Loucy (cell line): Measurements from ENCODE around the gene ARHGEF10L.
A peak's percentile ranks its signal among the peaks of the same experiment; 100 is the strongest.

ENCODE experiments used
- H2AFZ ChIP-seq: fragments of 200-600 bp; sonication (generic); 2 replicates; pipeline ENCODE4 v1.6.0; 2016; ENCODE audit warnings: antibody characterized with exemption, mild to moderate bottlenecking, low read length, moderate library complexity
- H3F3A ChIP-seq: fragments of 200-600 bp; 2 replicates; pipeline ENCODE4 v1.6.0; 2016; ENCODE audit warnings: antibody characterized with exemption, low read depth, mild to moderate bottlenecking
- H3K27me3 ChIP-seq: fragments of 200-600 bp; sonication (generic); 2 replicates; pipeline ENCODE4 v1.6.1; 2014; ENCODE audit warnings: low read length, mild to moderate bottlenecking; ENCODE audit not compliant: insufficient read depth, poor library complexity, severe bottlenecking
- H3K36me3 ChIP-seq: fragments of 200-600 bp; sonication (generic); 2 replicates; pipeline ENCODE4 v1.6.1; 2016; ENCODE audit warnings: low read length; ENCODE audit not compliant: insufficient read depth
- H3K4me1 ChIP-seq: fragments of 200-600 bp; sonication (generic); 2 replicates; pipeline ENCODE4 v1.5.1; 2014; ENCODE audit warnings: low read length, mild to moderate bottlenecking; ENCODE audit not compliant: insufficient read depth, poor library complexity, severe bottlenecking
- H3K4me2 ChIP-seq: fragments of 200-600 bp; sonication (generic); 2 replicates; pipeline ENCODE4 v1.6.0; 2014; ENCODE audit warnings: antibody characterized with exemption, low read length, low read depth, mild to moderate bottlenecking; ENCODE audit not compliant: poor library complexity, severe bottlenecking
- H3K4me3 ChIP-seq: fragments of 200-600 bp; sonication (generic); 2 replicates; pipeline ENCODE4 v1.5.1; 2014; ENCODE audit warnings: low read length, mild to moderate bottlenecking, mixed read lengths; ENCODE audit not compliant: poor library complexity, severe bottlenecking
- H3K79me2 ChIP-seq: fragments of 200-600 bp; sonication (generic); 2 replicates; pipeline ENCODE4 v1.6.1; 2014; ENCODE audit warnings: low read length; ENCODE audit not compliant: insufficient read depth
- H3K9ac ChIP-seq: fragments of 200-600 bp; sonication (generic); 2 replicates; pipeline ENCODE4 v1.6.0; 2014; ENCODE audit warnings: mild to moderate bottlenecking, low read depth, low read length, moderate library complexity; ENCODE audit not compliant: poor library complexity, severe bottlenecking
- H3K9me2 ChIP-seq: fragments of 200-600 bp; sonication (generic); replicated peaks from 2 replicates; pipeline ENCODE4 v1.6.1; 2016; ENCODE audit warnings: low read depth, low read length, mixed read lengths
- H3K9me3 ChIP-seq: fragments of 200-600 bp; sonication (generic); 2 replicates; pipeline ENCODE4 v1.6.1; 2014; ENCODE audit warnings: mild to moderate bottlenecking, antibody characterized with exemption, low read length, low read depth; ENCODE audit not compliant: insufficient read depth
- H4K20me1 ChIP-seq: fragments of 200-600 bp; sonication (generic); 2 replicates; pipeline ENCODE4 v1.6.0; 2014; ENCODE audit warnings: antibody characterized with exemption, low read length, mild to moderate bottlenecking; ENCODE audit not compliant: insufficient read depth, poor library complexity, severe bottlenecking
- EZH2phosphoT487 ChIP-seq: fragments of 200-600 bp; IDR thresholded peaks from 2 replicates; pipeline ENCODE4 v1.6.1; 2018; ENCODE audit warnings: antibody characterized with exemption, mild to moderate bottlenecking, moderate library complexity, borderline replicate concordance
- TF ChIP-seq, protein P1 (sequence below): fragments of 200-600 bp; sonication (generic); conservative IDR thresholded peaks from 2 replicates; pipeline ENCODE4 v1.5.1; 2014; ENCODE audit warnings: mild to moderate bottlenecking, antibody characterized with exemption, low read length

The ARHGEF10L gene

DNA sequence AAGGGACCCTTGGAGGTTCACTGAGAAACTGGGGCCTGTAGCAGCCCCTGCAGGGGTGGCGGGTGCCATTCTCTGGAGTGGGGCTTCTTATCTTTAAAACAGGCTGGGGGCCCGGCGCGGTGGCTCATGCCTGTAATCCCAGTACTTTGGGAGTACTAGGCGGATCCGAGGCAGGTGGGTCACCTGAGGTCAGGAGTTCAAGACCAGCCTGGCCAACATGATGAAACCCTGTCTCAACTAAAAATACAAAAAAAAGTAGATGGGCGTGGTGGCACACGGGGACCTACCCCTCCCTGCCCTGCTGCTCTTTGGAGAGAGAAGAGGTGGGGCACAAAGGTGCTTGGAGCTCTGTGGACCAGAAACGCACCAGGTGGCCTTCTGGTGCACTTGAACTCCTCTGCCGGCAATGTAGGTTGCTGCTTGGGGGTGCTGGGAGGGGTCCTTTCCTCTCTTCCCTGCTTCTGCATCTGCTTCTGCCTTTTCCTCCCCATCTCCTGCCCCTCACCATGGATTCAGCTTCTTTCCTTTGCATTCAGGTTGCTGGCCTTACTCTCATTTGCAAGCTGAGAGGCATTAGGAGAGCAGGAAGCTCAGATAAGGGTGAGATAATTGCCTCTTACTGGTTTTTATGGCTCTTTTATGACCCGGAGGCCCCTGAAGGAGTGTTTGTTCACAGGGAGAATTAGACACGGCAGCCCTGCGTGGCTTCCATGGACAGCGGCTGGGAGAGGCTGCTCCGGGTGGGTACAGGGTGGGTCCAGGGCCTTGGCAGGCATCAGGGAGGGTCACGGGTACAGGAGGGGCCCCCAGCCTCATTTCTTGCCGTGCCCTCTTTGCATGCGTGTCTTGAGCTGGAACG, 57.4 kb downstream of the ARHGEF10L start:
- H3K4me3 ChIP-seq = peak overlapping the region; percentile 39
- no peaks in the 10 kb centered on the region for H3K9me3 ChIP-seq
- H3K9me2 ChIP-seq = no peaks in the 10 kb centered on the region
- no peaks in the 10 kb centered on the region for H3F3A ChIP-seq
- H3K27me3 ChIP-seq = no peaks in the 10 kb centered on the region
- H3K79me2 ChIP-seq = no peaks in the 10 kb centered on the region
- peaks cover 60% of the 10 kb centered on the region for H3K4me1 ChIP-seq
- no peaks in the 10 kb centered on the region for H3K36me3 ChIP-seq
- H3K4me2 ChIP-seq = peak overlapping the region; percentile 54
- H2AFZ ChIP-seq = no peak overlapping the region; the same call in 1 of the 2 replicates
- H3K9ac ChIP-seq = peak overlapping the region; percentile 49
- TF ChIP-seq EZH2phosphoT487 = no peak
- TF ChIP-seq, protein P1, sequence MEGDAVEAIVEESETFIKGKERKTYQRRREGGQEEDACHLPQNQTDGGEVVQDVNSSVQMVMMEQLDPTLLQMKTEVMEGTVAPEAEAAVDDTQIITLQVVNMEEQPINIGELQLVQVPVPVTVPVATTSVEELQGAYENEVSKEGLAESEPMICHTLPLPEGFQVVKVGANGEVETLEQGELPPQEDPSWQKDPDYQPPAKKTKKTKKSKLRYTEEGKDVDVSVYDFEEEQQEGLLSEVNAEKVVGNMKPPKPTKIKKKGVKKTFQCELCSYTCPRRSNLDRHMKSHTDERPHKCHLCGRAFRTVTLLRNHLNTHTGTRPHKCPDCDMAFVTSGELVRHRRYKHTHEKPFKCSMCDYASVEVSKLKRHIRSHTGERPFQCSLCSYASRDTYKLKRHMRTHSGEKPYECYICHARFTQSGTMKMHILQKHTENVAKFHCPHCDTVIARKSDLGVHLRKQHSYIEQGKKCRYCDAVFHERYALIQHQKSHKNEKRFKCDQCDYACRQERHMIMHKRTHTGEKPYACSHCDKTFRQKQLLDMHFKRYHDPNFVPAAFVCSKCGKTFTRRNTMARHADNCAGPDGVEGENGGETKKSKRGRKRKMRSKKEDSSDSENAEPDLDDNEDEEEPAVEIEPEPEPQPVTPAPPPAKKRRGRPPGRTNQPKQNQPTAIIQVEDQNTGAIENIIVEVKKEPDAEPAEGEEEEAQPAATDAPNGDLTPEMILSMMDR = no peak
- H4K20me1 ChIP-seq = no peaks in the 10 kb centered on the region

- Histone ChIP-seq H3K4me1 (peaks cover 55% of the 10 kb centered on the region), H3K27me3 (no peaks in the 10 kb centered on the region), H3K4me3 (peak overlapping the region; percentile 39), H3K9me2 (no peaks in the 10 kb centered on the region), H2AFZ (no peak overlapping the region; the same call in 1 of the 2 replicates), H3K4me2 (peak overlapping the region; percentile 54), H3F3A (no peaks in the 10 kb centered on the region), H4K20me1 (no peaks in the 10 kb centered on the region), H3K36me3 (no peaks in the 10 kb centered on the region), H3K9ac (peak overlapping the region; percentile 49), H3K79me2 (no peaks in the 10 kb centered on the region), H3K9me3 (no peaks in the 10 kb centered on the region)
- TF ChIP-seq EZH2phosphoT487 = no peak
- TF ChIP-seq, protein P1 = no peak
Observed at GRCh38 chr1:17597651-17598050, 58.2 kb downstream of the ARHGEF10L start.

DNA sequence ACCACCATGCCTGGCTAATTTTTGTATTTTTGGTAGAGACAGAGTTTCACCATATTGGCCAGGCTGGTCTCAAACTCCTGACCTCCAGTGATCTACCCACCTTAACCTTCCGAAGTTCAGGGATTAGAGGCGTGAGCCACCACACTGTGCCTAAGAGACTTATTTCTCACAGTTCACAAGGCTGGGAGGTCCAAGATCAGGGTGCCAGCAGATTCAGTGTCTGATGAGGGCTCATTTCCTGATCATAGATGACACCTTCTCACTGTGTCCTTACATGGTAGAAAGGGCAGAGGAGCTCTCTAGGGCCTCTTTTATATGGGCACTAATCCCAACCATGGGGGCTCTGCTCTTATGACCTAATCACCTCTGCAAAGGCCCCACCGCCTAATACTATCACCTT, 58.8 kb downstream of the ARHGEF10L start:
- Histone ChIP-seq H3K9me2 (no peaks in the 10 kb centered on the region), H3K36me3 (no peaks in the 10 kb centered on the region), H3K79me2 (no peaks in the 10 kb centered on the region), H3K4me3 (no peak overlapping the region), H3K4me1 (peaks cover 54% of the 10 kb centered on the region), H3K9me3 (no peaks in the 10 kb centered on the region), H3K9ac (peak overlapping the region; percentile 49), H2AFZ (no peak overlapping the region), H3K4me2 (no peak overlapping the region), H3F3A (no peaks in the 10 kb centered on the region), H4K20me1 (no peaks in the 10 kb centered on the region), H3K27me3 (no peaks in the 10 kb centered on the region)
- no peak for TF ChIP-seq EZH2phosphoT487
- TF ChIP-seq, protein P1 = no peak
